H1 (cell line): ENCODE measurements around the gene GLP1R. TPM values are rescaled to one million over a fixed set of nuclear protein-coding genes. Genes with fewer than 3 reads are reported as not detected.

Experiments used
- MAFK ChIP-seq: IDR thresholded peaks from 2 replicates; pipeline ENCODE4 v1.6.1; 2012; ENCODE audit warnings: low read depth, mild to moderate bottlenecking, improper control_type of control experiment, low read length
- polyA plus RNA-seq, 7 experiments: library from polyadenylated mRNA; depleted of rRNA in 3 of 7; stranded (reverse) in 5 of 7; unstranded in 2 of 7; fragments of >200 nt in 5 of 7; fragments of 200-250 nt in 2 of 7; gene quantifications; 1 replicate in 5 of 7; 2 replicates in 1 of 7; 4 replicates in 1 of 7; pipeline versions ENCODE4 v1.2.1 to v1.2.3, GENCODE V29; 2011 to 2013; ENCODE audit warnings: missing spikeins in 2 of 7, mixed read lengths in 2 of 7
- total RNA-seq: library from RNA; stranded (reverse); fragmentation: NEBNext Ultra II Directional; extraction: Animal tissue kit (Norgen Biotek cat#: 25700); gene quantifications from 2 replicates; pipeline ENCODE4 v1.2.1, GENCODE V29; 2021

GLP1R gene
- total and polyA plus RNA-seq, 2 of the 8 experiments (the other 6 are each of a cell fraction or from before 2014, with no cell fraction given): 2.6 to 2.7 TPM

DNA sequence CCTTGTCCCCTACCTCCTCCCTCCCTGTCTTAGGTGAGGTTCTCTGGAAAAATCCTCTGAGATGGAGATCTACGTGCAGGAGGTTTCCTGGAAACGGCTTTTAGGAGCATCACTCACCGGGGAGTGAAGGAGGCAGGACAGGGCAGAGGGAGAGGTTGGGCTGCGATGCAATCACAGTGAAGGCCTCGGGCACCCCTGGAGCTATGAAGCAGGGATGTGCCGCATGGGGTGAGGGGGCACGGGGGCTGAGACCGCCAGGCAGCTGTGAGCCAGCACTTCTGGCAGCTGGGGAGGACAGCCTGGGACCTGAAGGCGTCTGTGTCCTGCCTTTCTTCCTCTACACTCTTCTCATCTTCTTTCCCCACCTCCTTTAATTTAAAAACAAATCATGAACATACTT is 12.9 kb upstream of the GLP1R start (continued):
- TF ChIP-seq MAFK: no peak
